ENCODE data around the gene GIMAP6. TPM values are rescaled to one million over a fixed set of nuclear protein-coding genes. Genes with fewer than 3 reads are reported as not detected.

Gene GIMAP6
- total and polyA plus RNA-seq, 2 of the 4 experiments (the other 2 are of a cell fraction): not detected

- no peak overlapping the region for H3K4ac ChIP-seq (ENCODE audit: low read depth, low read length)
- CTCF ChIA-PET: no interaction called here
- no TSS peak for BruUV-seq (replicated peaks)
- no peak overlapping the region for H3K14ac ChIP-seq (replicated peaks; ENCODE audit: low read depth, low read length)
- H2BK15ac ChIP-seq (ENCODE audit: low read depth, low read length): no peak overlapping the region
- no peak overlapping the region for H3K9ac ChIP-seq (ENCODE audit: low read depth, low read length)
- no peak overlapping the region for H2AK9ac ChIP-seq (replicated peaks; ENCODE audit: low read depth, low read length, poor library complexity)
- no peak overlapping the region for H3K4me3 ChIP-seq (ENCODE audit: insufficient read depth, low read depth, low read length)
- TF ChIP-seq BHLHE40 (IDR thresholded peaks at IDR 0.05; ENCODE audit: low read depth, low read length): no peak
- TF ChIP-seq NFE2L2 (IDR thresholded peaks at IDR 0.05; ENCODE audit: low read depth, low read length): no peak
- no peak for TF ChIP-seq RAD21 (IDR thresholded peaks at IDR 0.05; ENCODE audit: low read length)
- no peak for TF ChIP-seq CTCF (conservative IDR thresholded peaks at IDR 0.05; ENCODE audit: low read depth, low read length)
- TF ChIP-seq CHD1 (IDR thresholded peaks at IDR 0.05; ENCODE audit: low read depth, low read length): no peak
- no peak for TF ChIP-seq FOS (IDR thresholded peaks at IDR 0.05; ENCODE audit: low read depth, low read length)
- TF ChIP-seq MXI1 (IDR thresholded peaks at IDR 0.05; ENCODE audit: borderline replicate concordance, low read depth, low read length): no peak
- no peak for TF ChIP-seq RCOR1 (IDR thresholded peaks at IDR 0.05; ENCODE audit: insufficient replicate concordance, low read length)
- TF ChIP-seq MAFK (IDR thresholded peaks at IDR 0.05; ENCODE audit: low read depth, low read length): no peak
- TF ChIP-seq ELK1 (IDR thresholded peaks at IDR 0.05; ENCODE audit: borderline replicate concordance, low read depth, low read length): no peak
- TF ChIP-seq SMC3 (IDR thresholded peaks at IDR 0.05; ENCODE audit: low read depth, low read length): no peak
- TF ChIP-seq MAZ (IDR thresholded peaks at IDR 0.05; ENCODE audit: borderline replicate concordance, low read depth, low read length): no peak
- TF ChIP-seq POLR2A (IDR thresholded peaks at IDR 0.05; ENCODE audit: low read depth, low read length): no peak
- no peak for TF ChIP-seq RFX5 (IDR thresholded peaks at IDR 0.05; ENCODE audit: low read depth, low read length)
- no peak for TF ChIP-seq USF2 (IDR thresholded peaks at IDR 0.05; ENCODE audit: low read depth, low read length)
- no peak for TF ChIP-seq CEBPB (IDR thresholded peaks at IDR 0.05; ENCODE audit: low read depth, low read length)
- H3K56ac ChIP-seq (ENCODE audit: extremely low read depth, insufficient read depth, low read length): no peak overlapping the region
- no peak overlapping the region for H2BK20ac ChIP-seq (ENCODE audit: low read depth, low read length)
- H3K23ac ChIP-seq (ENCODE audit: low read depth, low read length): no peak overlapping the region
- H2AFZ ChIP-seq (replicated peaks; ENCODE audit: low read length, poor library complexity): no peak overlapping the region
- H3K79me1 ChIP-seq (ENCODE audit: low read depth in 1 of 2, low read length in 2 of 2): no peaks in the 10 kb centered on the region
- H3K4me2 ChIP-seq (ENCODE audit: low read depth, low read length): no peak overlapping the region
- H3K9me1 ChIP-seq (ENCODE audit: insufficient read depth, low read length): no peaks in the 10 kb centered on the region
- DNase-seq (no peak), ATAC-seq (ENCODE audit: low read depth) (no peak)
- H4K5ac ChIP-seq (ENCODE audit: low read depth, low read length): no peak overlapping the region
- no peak overlapping the region for H2AK5ac ChIP-seq (ENCODE audit: low read depth, low read length)
- intact Hi-C loops (cut with micrococcal nuclease) (no loop called here), dilution Hi-C loops (cut with HindIII; ENCODE audit: low sequenced_read_pairs, unreplicated experiment) (no loop called here), in situ Hi-C loops (cut with MboI; ENCODE audit: low sequenced_read_pairs) (no loop called here)
- WGBS, 2 experiments (ENCODE audit: extremely low coverage in 2 of 2, insufficient read length in 1 of 2): no CpG with 5 or more reads among the region's 5 CpGs
- H4K8ac ChIP-seq (ENCODE audit: low read depth in 2 of 2, low read length in 2 of 2): no peak overlapping the region
- H2BK120ac ChIP-seq (ENCODE audit: low read depth, low read length): no peak overlapping the region
- H4K20me1 ChIP-seq (ENCODE audit: insufficient read depth, low read length): no peaks in the 10 kb centered on the region
- no peak overlapping the region for H2BK5ac ChIP-seq (ENCODE audit: low read depth, low read length, poor library complexity, severe bottlenecking)
- no peak overlapping the region for H3K18ac ChIP-seq (ENCODE audit: low read depth, low read length)
- H3K4me1 ChIP-seq (ENCODE audit: control insufficient read depth, insufficient read depth, low read length): no peaks in the 10 kb centered on the region
- H3K27ac ChIP-seq (ENCODE audit: insufficient read depth, low read length): no peak overlapping the region
- H3K36me3 ChIP-seq (ENCODE audit: control insufficient read depth, insufficient read depth, low read length): no peaks in the 10 kb centered on the region
- no peak overlapping the region for H4K91ac ChIP-seq (ENCODE audit: insufficient read depth, low read depth, low read length)
- H3K9me3 ChIP-seq (ENCODE audit: control insufficient read depth, insufficient read depth, low read length): peaks cover 6% of the 10 kb centered on the region
- POLR2A ChIA-PET (ENCODE audit: unreplicated experiment): no interaction called here
- H3K27me3 ChIP-seq (ENCODE audit: control insufficient read depth, insufficient read depth, low read length): no peaks in the 10 kb centered on the region
Measured at GRCh38 chr7:150656047-150656446, 23.9 kb upstream of the GIMAP6 start.
